Activated CD8-positive, alpha-beta memory T cell treated with anti-CD3 and anti-CD28 coated beads for 36 hours (primary cell): ENCODE results near the gene NUDT5. TPM values are rescaled to one million over a fixed set of nuclear protein-coding genes. Genes with fewer than 3 reads are reported as not detected.

Source experiments
- CTCF ChIA-PET: fragments of 350-600 bp; sonication (Branson Sonifier 250); formaldehyde crosslinking; loops from one replicate; lab custom pipeline; 2021; ENCODE audit warnings: antibody characterized with exemption; lab: Charles Lee
- POLR2A ChIA-PET: fragments of 350-600 bp; sonication (Branson Sonifier 250); formaldehyde crosslinking; loops from one replicate; lab custom pipeline; 2021; ENCODE audit warnings: antibody characterized with exemption; lab: Charles Lee
- total RNA-seq, 2 experiments: library from RNA; stranded (reverse); gene quantifications; one replicate each; pipeline ENCODE4 v1.2.3, GENCODE V29; 2021

The NUDT5 gene
- total RNA-seq, 2 experiments from 2014 or later, result 124 to 133 TPM

DNA sequence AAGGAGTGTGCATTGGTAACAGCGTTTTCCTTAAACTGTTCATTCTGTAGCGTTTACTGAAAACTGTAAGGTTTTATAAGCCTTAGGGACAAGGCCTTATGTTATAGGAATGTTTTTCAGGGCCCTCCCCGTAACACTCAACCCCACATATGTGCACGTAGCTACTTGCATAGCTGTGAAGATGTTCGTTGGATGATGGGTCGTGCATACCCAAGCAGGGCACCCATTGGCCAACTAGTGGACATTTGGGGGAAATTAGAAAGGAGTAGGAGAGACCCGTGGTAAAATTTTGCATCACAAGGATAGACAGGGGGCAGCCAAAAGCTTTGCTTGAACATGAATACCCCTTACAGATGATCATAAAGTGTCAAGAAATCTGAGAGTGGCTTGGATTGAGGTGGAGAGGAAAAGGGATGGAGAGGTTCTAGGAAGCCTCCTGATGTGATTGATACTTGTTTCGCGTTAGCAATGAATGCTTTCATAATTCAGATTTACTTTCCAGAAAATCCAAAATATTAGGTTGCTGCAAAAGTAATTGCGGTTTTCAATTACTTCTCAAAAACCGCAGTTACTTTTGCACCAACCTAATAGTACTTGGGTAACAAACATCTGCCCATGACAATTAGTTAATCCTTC, 65.3 kb downstream of the NUDT5 start:
- ChIA-PET CTCF (interaction anchor here (0.7 to 1.4 kb wide), 6 partner anchors 9 to 87 kb away, joined by 3 to 7 read pairs (median 3); partner anchors contain the start of genes DHTKD1, NUDT5 and UPF2), POLR2A (no interaction called here)

DNA sequence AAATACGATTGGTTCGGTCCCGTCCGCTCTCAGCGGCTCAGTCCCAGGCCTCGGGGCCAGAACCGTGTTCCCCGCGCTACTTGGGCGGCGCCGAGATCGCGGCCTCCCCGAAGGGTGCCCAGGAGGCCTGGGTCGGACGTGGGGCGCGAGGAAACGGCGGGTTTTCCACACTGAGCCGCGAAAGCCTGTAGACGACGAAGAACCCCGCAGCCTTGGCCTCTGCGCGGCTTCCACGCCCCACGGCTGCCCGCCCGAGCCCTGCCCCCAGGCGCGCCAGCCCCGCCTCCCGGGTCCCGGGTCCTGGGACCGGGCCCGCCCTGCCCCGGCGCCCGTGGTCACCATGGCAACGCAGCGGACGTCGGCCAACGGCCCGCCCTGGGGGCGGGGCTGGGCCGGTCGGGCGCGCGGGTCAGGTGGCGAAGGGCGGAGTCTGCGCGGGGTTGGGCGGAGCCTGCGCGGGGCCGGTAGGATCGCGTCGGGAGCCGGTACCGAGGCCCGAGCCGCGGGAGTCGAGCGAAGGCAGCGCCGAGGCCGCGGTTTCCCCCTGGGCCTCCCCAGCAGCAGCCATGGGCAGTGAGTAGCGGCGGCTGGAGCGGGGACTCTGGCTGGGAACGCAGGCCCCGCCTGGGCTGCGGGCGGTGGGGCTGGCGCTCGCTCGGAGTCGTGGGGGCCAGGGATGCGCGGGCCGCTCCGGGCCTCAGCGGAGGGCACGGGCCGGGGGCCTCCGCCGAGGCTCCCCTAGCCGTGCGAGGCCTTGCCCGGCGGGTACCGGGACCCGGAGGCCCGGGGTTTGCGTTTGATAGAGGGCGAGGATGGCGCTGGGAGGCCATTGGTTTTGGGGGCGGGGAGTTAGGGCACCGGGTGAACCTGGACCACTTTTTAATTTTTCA, 66.2 kb downstream of the NUDT5 start, which contains the start of gene SEC61A2:
Gene SEC61A2 (plus strand): TSS at position 456 of the 890 bp plus-strand sequence. CDS start 111 bp downstream, at position 567.
- ChIA-PET POLR2A (no interaction called here), CTCF (interaction anchor here (1.0 to 1.4 kb wide), 4 partner anchors 10 to 86 kb away, joined by 3 to 7 read pairs (median 3); partner anchors contain the start of genes NUDT5 and UPF2)

DNA sequence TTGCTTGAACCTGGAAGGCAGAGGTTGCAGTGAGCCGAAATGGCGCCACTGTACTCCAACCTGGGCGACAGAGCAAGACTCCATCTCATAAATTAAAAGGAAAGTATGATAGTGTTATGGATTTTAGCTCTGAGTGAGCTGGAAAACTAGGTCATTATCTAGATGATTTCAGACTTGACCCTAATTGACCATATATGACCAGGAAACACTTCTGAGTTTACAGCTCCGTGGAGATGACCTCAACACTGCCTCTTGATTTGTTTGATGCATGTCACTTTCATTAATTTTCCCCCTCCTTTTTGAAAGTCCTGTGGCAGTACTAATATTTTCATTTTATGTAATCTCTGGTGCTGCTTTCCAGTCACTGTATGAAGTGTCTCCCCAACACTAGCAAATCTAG, 74.0 kb downstream of the NUDT5 start:
- CTCF ChIA-PET, result no interaction called here
- POLR2A ChIA-PET, result interaction anchor here (0.7 kb wide), 1 partner anchor 79 kb away, joined by 5 read pairs; the partner anchor contains the start of gene UPF2

Other genes with a start within 250 kb of the NUDT5 start
- 10 to 100 TPM; 38.5 to 39.6 TPM for gene UPF2, start 153.1 kb downstream of the NUDT5 start, total RNA-seq
- gene DHTKD1, start 126.9 kb downstream of the NUDT5 start, total RNA-seq, result 10 to 100 TPM in 1 of 2 experiments, 1 to 10 TPM in 1; 9.8 to 12.0 TPM
- gene SEC61A2, start 66.2 kb downstream of the NUDT5 start, total RNA-seq, result 10 to 100 TPM; 12.0 to 13.4 TPM
- gene CDC123, start 297 bp upstream of the NUDT5 start, total RNA-seq, result 100 to 1,000 TPM; 165 to 183 TPM
- gene CAMK1D, start 153.7 kb upstream of the NUDT5 start, total RNA-seq, result 10 to 100 TPM in 1 of 2 experiments, 1 to 10 TPM in 1; 8.7 to 11.4 TPM